HL-60 (cell line): ENCODE data around the gene S100B.

ENCODE experiments used
- DNase-seq, 2 experiments: peaks; one replicate each; pipeline ENCODE4 v3.0.0-alpha.2; 2010 to 2020; ENCODE audit warnings: low read depth in 1 of 2, low spot score in 1 of 2
- H3K27ac ChIP-seq: fragments of 250-450 bp; sonication (Bioruptor Pico); replicated peaks from 2 replicates; pipeline ENCODE4 v1.5.1; 2020; ENCODE audit warnings: mild to moderate bottlenecking, moderate library complexity
- H3K27me3 ChIP-seq: fragments of 250-450 bp; sonication (Bioruptor Pico); 2 replicates; pipeline ENCODE4 v1.5.1; 2021; ENCODE audit warnings: mild to moderate bottlenecking, moderate library complexity; ENCODE audit not compliant: insufficient read depth, poor library complexity, severe bottlenecking
- H3K4me3 ChIP-seq: replicated peaks from 2 replicates; pipeline ENCODE4 v1.5.1; 2011; ENCODE audit warnings: mild to moderate bottlenecking, control low read depth, low read length; ENCODE audit not compliant: insufficient read depth
- CTCF ChIP-seq: IDR thresholded peaks from one replicate; pipeline ENCODE4 v1.5.1; 2011; ENCODE audit warnings: low read length, control low read depth, inconsistent platforms; ENCODE audit not compliant: insufficient read depth
- GABPA ChIP-seq: IDR thresholded peaks from 2 replicates; pipeline ENCODE4 v1.6.1; 2012; ENCODE audit warnings: low read depth
- POLR2AphosphoS5 ChIP-seq: IDR thresholded peaks from 2 replicates; pipeline ENCODE4 v1.6.1; 2012; ENCODE audit warnings: low read depth
- REST ChIP-seq: IDR thresholded peaks from 2 replicates; pipeline ENCODE4 v1.6.1; 2012; ENCODE audit warnings: low read depth; ENCODE audit not compliant: insufficient replicate concordance
- SPI1 ChIP-seq: IDR thresholded peaks from 2 replicates; pipeline ENCODE4 v1.6.1; 2012; ENCODE audit warnings: low read depth, mild to moderate bottlenecking, borderline replicate concordance

S100B gene

DNA sequence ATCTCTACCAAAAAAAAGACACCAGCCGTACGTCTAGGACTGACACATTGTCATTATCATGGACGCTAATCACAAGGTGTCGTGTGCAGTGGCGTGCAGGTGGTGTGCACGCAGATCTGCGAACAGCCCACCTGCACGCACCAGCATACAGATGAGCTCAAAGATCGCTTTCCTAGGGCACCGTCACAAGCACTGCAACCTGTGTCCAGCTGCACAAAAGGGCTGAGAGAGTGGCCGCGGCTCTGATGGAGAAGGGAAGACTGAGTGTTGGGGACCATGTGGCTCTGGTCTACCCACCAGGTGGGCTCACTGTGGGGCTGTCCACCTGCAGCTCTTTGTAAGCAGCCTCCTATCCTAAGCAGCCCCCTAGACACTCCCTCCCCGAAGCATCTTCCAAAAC is 50.9 kb downstream of the S100B start:
- Histone ChIP-seq H3K4me3 (no peak overlapping the region), H3K27ac (no peak overlapping the region), H3K27me3 (no peaks in the 10 kb centered on the region)
- DNase-seq: no peak
- TF ChIP-seq REST: no peak
- no peak for TF ChIP-seq SPI1
- no peak for TF ChIP-seq GABPA
- no peak for TF ChIP-seq CTCF
- no peak for TF ChIP-seq POLR2AphosphoS5

GRCh38 chr21:46552865-46553379 is 52.0 kb downstream of the S100B start:
- no peak overlapping the region for H3K4me3 ChIP-seq
- TF ChIP-seq GABPA: no peak
- no peak for TF ChIP-seq POLR2AphosphoS5
- TF ChIP-seq CTCF: no peak
- no peak for TF ChIP-seq SPI1
- TF ChIP-seq REST: no peak
- no peak for DNase-seq
- peak overlapping the region; percentile 86 for H3K27ac ChIP-seq
- no peaks in the 10 kb centered on the region for H3K27me3 ChIP-seq

GRCh38 chr21:46552274-46552673 is 52.6 kb downstream of the S100B start:
- Histone ChIP-seq H3K4me3 (no peak overlapping the region; the same call in 1 of the 2 replicates), H3K27me3 (no peaks in the 10 kb centered on the region), H3K27ac (peak overlapping the region; percentile 86)
- TF ChIP-seq SPI1 (peak; percentile 60; the same call in 1 of the 2 replicates), POLR2AphosphoS5 (no peak; the same call in 1 of the 2 replicates), REST (peak; percentile 39)
- peak; percentile 81 to 87 for DNase-seq
